GM19240 (cell line): ENCODE data around the gene CHKB.
"Not testable (repeated sequence)": the region's sequence is repeated elsewhere in the genome, so short reads cannot be mapped to it uniquely, and the experiment has no call there.

Source experiments
- DNase-seq: peaks from one replicate; pipeline ENCODE4 v3.0.0; 2011; ENCODE audit warnings: low spot score; ENCODE audit not compliant: insufficient read length

CHKB gene

GRCh38 chr22:50548921-50549790, 33.5 kb downstream of the CHKB start:
- DNase-seq, result no peak

DNA sequence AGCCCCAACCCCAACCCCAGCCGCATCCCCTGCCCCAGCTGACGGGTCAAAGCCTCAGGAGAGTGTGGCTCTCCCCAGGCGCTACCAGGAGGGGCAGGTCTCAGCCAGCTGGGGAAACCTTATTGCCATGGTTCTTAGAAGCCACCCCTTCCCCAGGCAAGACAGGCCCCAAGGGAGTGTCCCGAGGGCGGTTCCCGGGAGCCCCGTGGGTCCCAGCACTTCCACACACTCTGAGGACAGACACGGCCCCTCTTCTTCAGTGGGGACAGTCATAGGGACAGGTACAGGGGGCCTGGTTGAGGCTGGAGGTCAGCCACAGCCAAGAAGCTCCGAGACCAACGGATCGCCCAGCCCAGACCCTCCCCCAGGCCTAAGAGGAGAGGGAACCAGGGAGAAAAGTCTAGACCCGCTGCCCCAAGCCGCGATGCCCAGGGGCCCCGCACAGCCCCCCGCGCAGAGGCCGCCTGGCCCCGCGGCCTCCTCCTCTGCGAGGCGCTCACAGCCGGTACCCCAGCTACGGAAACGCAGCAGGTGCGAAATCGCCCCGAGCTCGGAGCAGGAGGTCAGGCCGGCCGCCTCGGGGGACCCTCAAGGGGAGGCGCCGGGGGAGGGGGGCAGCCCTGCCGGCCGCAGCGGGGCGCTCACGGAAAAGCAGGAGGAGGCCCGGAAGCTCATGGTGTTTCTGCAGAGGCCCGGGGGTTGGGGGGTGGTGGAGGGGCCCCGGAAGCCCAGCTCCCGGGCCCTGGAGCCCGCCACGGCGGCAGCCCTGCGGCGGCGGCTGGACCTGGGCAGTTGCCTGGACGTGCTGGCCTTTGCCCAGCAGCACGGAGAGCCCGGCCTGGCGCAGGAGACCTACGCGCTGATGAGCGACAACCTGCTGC, 34.4 kb downstream of the CHKB start:
- DNase-seq, result no peak

GRCh38 chr22:50547263-50547985, 35.2 kb downstream of the CHKB start:
- no peak for DNase-seq

GRCh38 chr22:50546326-50547262, 36.1 kb downstream of the CHKB start:
- no peak for DNase-seq

GRCh38 chr22:50545522-50546325, 36.9 kb downstream of the CHKB start, which contains the start of gene KLHDC7B:
Gene KLHDC7B (plus strand): TSS chr22:50545899. CDS start chr22:50546244, 345 bp downstream.
- no peak for DNase-seq

GRCh38 chr22:50544746-50545253, 37.8 kb downstream of the CHKB start:
- DNase-seq, result no peak

GRCh38 chr22:50544078-50544745, 38.4 kb downstream of the CHKB start:
- peak; percentile 86 for DNase-seq

GRCh38 chr22:50542416-50542927, 40.2 kb downstream of the CHKB start:
- DNase-seq, result no peak

- DNase-seq, result not testable (repeated sequence)
Observed at GRCh38 chr22:50541667-50542026, 41.0 kb downstream of the CHKB start.

DNA sequence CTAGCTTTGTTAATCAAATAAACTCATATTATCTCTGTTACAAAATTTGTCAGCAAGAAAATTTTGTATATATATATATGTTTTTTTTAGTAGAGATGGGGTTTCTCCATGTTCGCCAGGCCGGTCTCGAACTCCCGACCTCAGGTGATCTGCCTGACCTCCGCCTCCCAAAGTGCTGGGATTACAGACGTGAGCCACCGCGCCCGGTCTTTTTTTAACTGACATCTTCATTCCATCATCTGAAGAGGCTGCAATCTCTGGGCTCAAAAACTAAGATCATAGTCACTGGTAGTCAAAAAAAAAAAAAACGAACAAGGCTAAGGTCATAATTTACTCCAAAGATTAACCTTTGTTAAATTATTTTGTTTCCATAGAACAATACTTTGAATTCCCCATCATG, 42.3 kb downstream of the CHKB start:
- DNase-seq, result no peak

DNA sequence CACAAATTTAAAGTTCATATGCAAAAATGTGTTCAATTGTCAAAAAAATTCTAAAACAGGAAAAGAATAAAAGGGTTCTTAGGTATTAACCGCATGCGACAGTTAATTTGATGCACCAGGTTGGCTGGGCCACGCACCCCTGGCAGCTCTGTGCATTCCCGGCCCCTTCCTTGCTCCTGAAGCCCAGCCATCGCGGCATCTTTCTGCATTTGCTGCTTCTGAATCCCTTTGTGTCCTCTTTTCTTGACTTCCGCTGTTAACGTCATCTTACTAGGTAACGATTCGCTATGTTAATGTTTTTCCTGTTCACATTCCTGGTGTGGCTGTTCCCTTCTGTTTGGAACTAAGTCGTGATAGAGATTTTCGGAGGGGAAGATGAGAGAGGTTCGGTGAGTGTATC, 44.9 kb downstream of the CHKB start:
- no peak for DNase-seq

- no peak for DNase-seq
Observed at GRCh38 chr22:50536226-50536625, 46.4 kb downstream of the CHKB start.

DNA sequence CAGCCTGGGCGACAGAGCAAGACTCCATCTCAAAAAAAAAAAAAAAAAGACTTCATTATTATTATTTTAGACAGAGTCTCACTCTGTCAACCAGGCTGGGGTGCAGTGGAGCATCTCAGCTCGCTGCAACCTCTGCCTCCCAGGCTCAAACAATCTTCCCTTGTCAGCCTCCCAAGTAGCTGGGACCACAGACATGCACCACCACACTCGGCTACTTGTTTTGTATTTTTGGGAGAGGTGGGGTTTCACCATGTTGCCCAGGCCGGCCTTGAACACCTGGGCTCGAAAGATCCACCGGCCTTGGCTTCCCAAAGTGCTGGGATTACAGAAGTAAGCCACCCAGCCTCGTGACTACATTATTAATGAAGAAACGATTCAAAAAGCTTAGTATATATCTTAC, 47.5 kb downstream of the CHKB start:
- no peak for DNase-seq

GRCh38 chr22:50533856-50534711, 48.6 kb downstream of the CHKB start:
- not testable (repeated sequence) for DNase-seq

- no peak for DNase-seq
Observed at GRCh38 chr22:50532824-50533796, 49.5 kb downstream of the CHKB start.

DNA sequence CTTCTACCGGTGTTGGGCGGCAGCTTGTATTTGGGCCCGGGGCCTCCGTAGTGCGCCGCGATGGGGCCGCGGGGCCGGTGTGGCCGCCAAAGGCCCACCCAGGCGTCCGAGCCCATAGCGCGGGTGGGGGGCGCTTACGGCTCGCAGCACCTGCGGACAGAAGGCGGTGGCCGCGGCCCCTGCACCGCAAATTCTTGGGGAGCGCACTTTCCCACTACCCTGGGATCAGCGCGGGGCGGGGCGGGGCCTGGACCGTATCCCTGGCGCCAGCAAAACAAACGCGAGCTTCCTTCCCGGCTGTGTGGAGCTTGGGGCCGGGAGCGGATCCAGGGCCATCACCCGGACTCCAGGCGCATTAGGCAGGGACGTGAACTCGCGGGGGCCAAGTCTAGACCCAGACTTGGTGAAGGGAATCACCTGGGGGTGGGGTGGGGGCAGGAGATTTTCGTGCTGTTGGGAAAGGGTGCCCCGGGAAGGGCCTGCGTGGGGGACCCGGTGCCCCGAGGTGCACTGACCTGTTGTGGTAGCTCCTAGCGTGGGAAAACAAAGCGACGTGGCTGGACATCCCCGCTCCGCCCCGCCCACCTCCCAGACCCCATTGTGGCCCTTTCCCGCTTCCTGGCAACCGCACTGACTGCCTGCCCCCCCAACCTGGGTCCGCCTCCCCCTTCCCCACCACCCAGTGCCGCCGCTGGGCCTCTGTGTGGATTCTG, 50.5 kb downstream of the CHKB start:
- no peak for DNase-seq
